ENCODE measurements around the gene SH3GLB2. TPM values are rescaled to one million over a fixed set of nuclear protein-coding genes. Genes with fewer than 3 reads are reported as not detected.
"Not testable (repeated sequence)": the region's sequence is repeated elsewhere in the genome, so short reads cannot be mapped to it uniquely, and the experiment has no call there.

SH3GLB2 gene
- total RNA-seq, 1 experiment from 2014 or later = 42.7 TPM

DNA sequence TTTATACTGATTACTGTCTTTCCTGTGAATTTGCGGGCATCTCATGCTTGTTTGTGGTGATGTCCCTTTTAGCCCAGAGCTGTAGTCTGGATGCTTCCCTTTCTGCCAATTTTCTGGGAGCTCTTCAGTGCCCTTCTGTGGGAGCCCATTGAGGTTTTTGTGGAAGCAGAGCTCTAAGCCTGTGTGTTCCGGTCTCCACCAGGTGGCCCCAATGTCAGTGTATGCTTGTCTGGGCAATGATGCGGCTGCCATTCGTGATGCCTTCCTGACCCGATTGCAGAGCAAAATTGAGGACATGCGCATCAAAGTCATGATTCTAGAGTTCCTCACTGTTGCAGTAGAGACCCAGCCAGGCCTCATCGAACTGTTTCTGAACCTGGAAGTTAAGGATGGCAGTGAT is 35.1 kb downstream of the SH3GLB2 start:
- no peak overlapping the region for H3K4me3 ChIP-seq
- no peaks in the 10 kb centered on the region for H3K9me3 ChIP-seq
- peaks cover 83% of the 10 kb centered on the region for H3K36me3 ChIP-seq
- H3K27me3 ChIP-seq = no peaks in the 10 kb centered on the region
- no peak for DNase-seq

DNA sequence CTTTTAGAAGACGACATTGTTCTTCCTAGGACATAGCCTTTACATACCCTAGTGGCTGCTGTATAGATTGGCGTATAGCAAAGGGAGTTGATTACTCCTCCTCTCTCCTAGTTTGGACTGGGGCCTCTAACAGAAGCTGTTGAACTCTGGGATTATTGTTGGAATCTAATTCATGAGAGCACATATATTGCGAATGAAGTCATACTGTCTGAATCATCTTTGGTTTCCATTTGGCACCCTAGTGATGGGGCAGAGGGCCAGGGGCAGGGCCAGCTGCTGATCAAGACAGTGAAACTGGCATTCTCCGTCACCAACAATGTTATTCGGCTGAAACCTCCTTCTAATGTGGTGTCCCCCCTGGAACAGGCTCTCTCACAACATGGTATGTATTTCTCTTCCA is 40.3 kb downstream of the SH3GLB2 start:
- Histone ChIP-seq H3K36me3 (peaks cover 82% of the 10 kb centered on the region), H3K4me3 (no peak overlapping the region), H3K27me3 (no peaks in the 10 kb centered on the region), H3K9me3 (no peaks in the 10 kb centered on the region)
- DNase-seq = peak; percentile 89

DNA sequence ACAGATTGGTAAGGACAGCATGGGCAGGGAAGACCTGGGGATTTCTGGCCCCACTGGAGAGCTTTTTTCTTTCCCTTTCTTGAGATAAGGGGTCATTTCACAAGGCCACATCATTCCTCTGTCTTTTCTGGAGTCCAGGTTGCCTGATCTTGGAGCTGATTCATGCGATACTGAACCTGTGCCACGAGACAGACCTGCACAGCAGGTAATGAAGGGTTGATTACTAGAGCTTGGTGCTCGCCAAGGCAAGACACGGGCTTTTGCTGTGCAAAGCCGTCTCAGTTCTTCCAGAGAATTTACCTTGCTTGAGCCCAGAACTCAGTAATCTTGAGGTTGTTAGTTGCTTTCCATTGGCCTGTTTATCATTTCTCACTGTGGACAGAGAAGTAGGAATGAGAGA is 41.5 kb downstream of the SH3GLB2 start:
- Histone ChIP-seq H3K9me3 (no peaks in the 10 kb centered on the region), H3K27me3 (no peaks in the 10 kb centered on the region), H3K4me3 (no peak overlapping the region), H3K36me3 (peaks cover 85% of the 10 kb centered on the region)
- no peak for DNase-seq

DNA sequence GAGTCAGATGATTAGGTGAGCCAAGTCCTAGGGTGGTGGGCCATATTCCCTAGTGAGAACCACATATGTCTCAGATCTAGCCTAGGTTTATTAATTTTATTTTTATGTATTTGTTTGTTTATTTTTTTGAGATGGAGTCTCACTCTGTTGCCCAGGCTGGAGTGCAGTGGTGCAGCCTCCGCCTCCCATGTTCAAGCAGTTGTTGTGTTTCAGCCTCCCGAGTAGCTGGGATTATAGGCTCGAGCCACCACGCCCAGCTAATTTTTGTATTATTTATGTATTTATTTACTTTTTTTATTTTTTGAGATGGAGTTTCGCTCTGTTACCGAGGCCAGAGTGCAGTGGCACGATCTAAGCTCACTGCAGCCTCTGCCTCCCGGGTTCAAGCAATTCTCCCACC is 44.6 kb downstream of the SH3GLB2 start:
- DNase-seq = no peak
- H3K4me3 ChIP-seq = no peak overlapping the region
- H3K27me3 ChIP-seq = no peaks in the 10 kb centered on the region
- H3K36me3 ChIP-seq = peaks cover 80% of the 10 kb centered on the region
- no peaks in the 10 kb centered on the region for H3K9me3 ChIP-seq

DNA sequence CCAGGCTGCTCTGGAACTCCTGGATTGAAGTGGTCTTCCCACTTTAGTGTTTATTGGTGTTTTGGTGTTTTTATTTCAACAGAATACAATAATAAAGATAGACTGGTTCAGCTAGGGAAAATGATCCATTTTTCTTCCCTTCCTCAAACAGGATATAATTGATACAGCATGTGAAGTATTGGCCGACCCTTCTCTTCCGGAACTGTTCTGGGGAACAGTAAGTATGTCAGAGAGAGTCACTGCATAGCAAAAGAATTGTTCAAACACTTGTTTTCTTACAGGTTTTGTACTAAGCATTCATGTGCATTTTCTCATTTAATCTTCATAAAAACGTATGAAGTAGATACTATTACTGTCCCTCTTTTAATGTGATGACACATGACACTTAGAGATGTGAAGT is 49.0 kb downstream of the SH3GLB2 start:
- H3K4me3 ChIP-seq = no peak overlapping the region
- no peak for DNase-seq
- H3K27me3 ChIP-seq = no peaks in the 10 kb centered on the region
- H3K9me3 ChIP-seq = no peaks in the 10 kb centered on the region
- peaks cover 67% of the 10 kb centered on the region for H3K36me3 ChIP-seq

DNA sequence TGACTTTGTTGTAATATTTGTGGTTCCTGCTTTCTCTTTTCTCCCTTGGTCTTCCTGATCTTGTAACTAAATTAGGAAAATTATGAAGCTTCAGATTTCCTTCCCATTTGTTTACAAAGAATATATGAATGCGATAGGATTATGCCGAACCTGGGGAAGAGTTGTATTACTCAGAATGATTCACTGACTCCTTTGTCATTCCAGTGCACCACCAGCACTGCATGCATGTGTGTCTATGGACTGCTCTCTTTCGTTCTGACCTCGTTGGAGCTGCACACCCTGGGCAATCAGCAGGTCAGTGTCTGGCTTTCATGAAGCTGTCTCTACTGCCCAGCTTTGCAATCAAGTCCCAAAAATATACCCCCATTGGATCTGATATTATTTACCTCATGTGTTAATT is 55.2 kb downstream of the SH3GLB2 start:
- no peaks in the 10 kb centered on the region for H3K9me3 ChIP-seq
- H3K36me3 ChIP-seq = peaks cover 77% of the 10 kb centered on the region
- no peaks in the 10 kb centered on the region for H3K27me3 ChIP-seq
- peak; percentile 59 for DNase-seq
- H3K4me3 ChIP-seq = no peak overlapping the region

DNA sequence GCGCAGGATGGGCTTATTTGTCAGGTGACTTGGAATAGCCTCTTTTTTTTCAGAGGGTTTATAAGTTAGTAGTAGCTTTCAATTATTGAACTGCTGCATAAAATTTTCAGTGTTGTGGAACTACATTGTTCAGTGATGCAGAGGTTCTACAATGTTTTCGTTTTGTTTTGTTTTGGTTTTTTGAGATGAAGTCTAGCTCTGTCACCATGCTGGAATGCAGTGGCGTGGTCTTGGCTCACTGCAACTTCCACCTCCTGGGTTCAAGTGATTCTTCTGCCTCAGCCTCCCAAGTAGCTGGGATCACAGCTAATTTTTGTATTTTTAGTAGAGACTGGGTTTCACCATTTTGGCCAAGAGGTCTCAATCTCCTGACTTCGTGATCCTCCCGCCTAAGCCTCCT is 58.6 kb downstream of the SH3GLB2 start:
- H3K9me3 ChIP-seq = no peaks in the 10 kb centered on the region
- H3K4me3 ChIP-seq = no peak overlapping the region
- peaks cover 61% of the 10 kb centered on the region for H3K36me3 ChIP-seq
- no peak for DNase-seq
- no peaks in the 10 kb centered on the region for H3K27me3 ChIP-seq

DNA sequence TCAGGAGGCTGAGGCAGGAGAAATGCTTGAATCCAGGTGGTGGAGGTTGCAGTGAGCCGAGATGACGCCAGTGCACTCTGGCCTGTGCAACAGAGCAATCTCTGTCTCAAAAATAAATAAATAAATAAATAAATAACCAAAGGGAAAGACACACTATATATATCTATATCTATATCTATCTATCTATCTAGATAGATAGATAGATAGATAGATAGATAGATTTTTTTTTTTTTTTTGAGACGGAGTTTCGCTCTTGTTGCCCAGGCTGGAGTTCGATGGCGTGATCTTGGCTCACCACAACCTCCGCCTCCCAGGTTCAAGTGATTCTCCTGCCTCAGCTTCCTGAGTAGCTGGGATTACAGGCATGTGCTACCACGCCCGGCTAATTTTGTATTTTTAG is 66.7 kb downstream of the SH3GLB2 start:
- H3K9me3 ChIP-seq, DNase-seq, H3K4me3 ChIP-seq, H3K27me3 ChIP-seq: not testable (repeated sequence)
- peaks cover 38% of the 10 kb centered on the region for H3K36me3 ChIP-seq

Other genes starting within 250 kb of the SH3GLB2 start
- 1.8 and 2.0 TPM in 2 replicates for gene TBC1D13, start 241.1 kb downstream of the SH3GLB2 start, total RNA-seq (2014; rRNA removed; shearing (Covaris generic); ENCODE audit: low replicate concordance)
- 11.9 and 19.7 TPM in 2 replicates for gene ENDOG, start 209.8 kb downstream of the SH3GLB2 start, total RNA-seq (2014; rRNA removed; shearing (Covaris generic); ENCODE audit: low replicate concordance)
- gene SPOUT1, start 198.5 kb downstream of the SH3GLB2 start, total RNA-seq (2014; rRNA removed; shearing (Covaris generic); ENCODE audit: low replicate concordance) = 9.8 and 36.3 TPM in 2 replicates
- 9.6 and 17.8 TPM in 2 replicates for gene KYAT1, start 146.4 kb downstream of the SH3GLB2 start, total RNA-seq (2014; rRNA removed; shearing (Covaris generic); ENCODE audit: low replicate concordance)
- gene LRRC8A, start 146.2 kb downstream of the SH3GLB2 start, total RNA-seq (2014; rRNA removed; shearing (Covaris generic); ENCODE audit: low replicate concordance) = 13.8 and 19.1 TPM in 2 replicates
- gene PHYHD1, start 107.3 kb downstream of the SH3GLB2 start, total RNA-seq (2014; rRNA removed; shearing (Covaris generic); ENCODE audit: low replicate concordance) = not detected in 2 replicates
- 16.9 and 29.7 TPM in 2 replicates for gene DOLK, start 80.7 kb downstream of the SH3GLB2 start, total RNA-seq (2014; rRNA removed; shearing (Covaris generic); ENCODE audit: low replicate concordance)
- 14.5 and 22.4 TPM in 2 replicates for gene NUP188, start 80.6 kb downstream of the SH3GLB2 start, total RNA-seq (2014; rRNA removed; shearing (Covaris generic); ENCODE audit: low replicate concordance)
- 16.5 and 19.3 TPM in 2 replicates for gene MIGA2, start 8.3 kb upstream of the SH3GLB2 start, total RNA-seq (2014; rRNA removed; shearing (Covaris generic); ENCODE audit: low replicate concordance)
- 18.4 and 24.9 TPM in 2 replicates for gene DOLPP1, start 52.8 kb upstream of the SH3GLB2 start, total RNA-seq (2014; rRNA removed; shearing (Covaris generic); ENCODE audit: low replicate concordance)
- gene CRAT, start 82.5 kb upstream of the SH3GLB2 start, total RNA-seq (2014; rRNA removed; shearing (Covaris generic); ENCODE audit: low replicate concordance) = 16.3 and 17.5 TPM in 2 replicates
- 76.3 and 127 TPM in 2 replicates for gene PTPA, start 83.1 kb upstream of the SH3GLB2 start, total RNA-seq (2014; rRNA removed; shearing (Covaris generic); ENCODE audit: low replicate concordance)
- gene IER5L, start 149.9 kb upstream of the SH3GLB2 start, total RNA-seq (2014; rRNA removed; shearing (Covaris generic); ENCODE audit: low replicate concordance) = 15.7 and 21.7 TPM in 2 replicates

Measured in MG63 (cell line).